Suppressor macrophage treated with lipopolysaccharide for 1 hour (primary cell): Measurements from ENCODE around the gene BRD3OS.
"Not testable (repeated sequence)": the region's sequence is repeated elsewhere in the genome, so short reads cannot be mapped to it uniquely, and the experiment has no call there.

Experiments
- DNase-seq, 3 donors: peaks; one replicate each; pipeline ENCODE4 v3.0.0-alpha.2; 2020 to 2022

Gene BRD3OS

GRCh38 chr9:134024828-134025605 lies at the start of gene BRD3OS:
Gene BRD3OS, plus strand, starts transcription at chr9:134025481. Its CDS starts 1,267 bp downstream, at chr9:134026748.
- peak; percentile 97 to 99 (median 98) for DNase-seq

- no peak for DNase-seq
Measured at GRCh38 chr9:133975511-133975910, 49.8 kb upstream of the BRD3OS start.

- DNase-seq: no peak
Measured at GRCh38 chr9:133976191-133976861, 49.0 kb upstream of the BRD3OS start.

- DNase-seq: no peak
Measured at GRCh38 chr9:133976887-133977286, 48.4 kb upstream of the BRD3OS start.

GRCh38 chr9:133977421-133978201 lies 47.7 kb upstream of the BRD3OS start:
- DNase-seq: no peak

- DNase-seq: no peak
Measured at GRCh38 chr9:133978226-133978898, 46.9 kb upstream of the BRD3OS start.

- DNase-seq: no peak
Measured at GRCh38 chr9:133978899-133979272, 46.4 kb upstream of the BRD3OS start.

- no peak for DNase-seq
Measured at GRCh38 chr9:133979273-133979920, 45.9 kb upstream of the BRD3OS start.

GRCh38 chr9:133979921-133980863 lies 45.1 kb upstream of the BRD3OS start:
- DNase-seq: no peak

GRCh38 chr9:133980864-133981588 lies 44.3 kb upstream of the BRD3OS start:
- no peak for DNase-seq

GRCh38 chr9:133981589-133981957 lies 43.7 kb upstream of the BRD3OS start:
- DNase-seq: no peak

GRCh38 chr9:133981958-133982681 lies 43.2 kb upstream of the BRD3OS start:
- DNase-seq: no peak

GRCh38 chr9:133982971-133983720 lies 42.1 kb upstream of the BRD3OS start:
- no peak for DNase-seq

GRCh38 chr9:133986061-133986460 lies 39.2 kb upstream of the BRD3OS start:
- DNase-seq: no peak

- no peak for DNase-seq
Measured at GRCh38 chr9:133986774-133987445, 38.4 kb upstream of the BRD3OS start.

- DNase-seq: no peak
Measured at GRCh38 chr9:133987446-133987788, 37.9 kb upstream of the BRD3OS start.

- no peak for DNase-seq
Measured at GRCh38 chr9:133987946-133988665, 37.2 kb upstream of the BRD3OS start.

GRCh38 chr9:133988771-133989170 lies 36.5 kb upstream of the BRD3OS start:
- DNase-seq: not testable (repeated sequence)
